ENCODE measurements around the gene CD63.

GRCh38 chr12:55679691-55680090 lies 49.1 kb downstream of the CD63 start:
- TF ChIP-seq POLR2A (IDR thresholded peaks at IDR 0.05; ENCODE audit: low read depth, low read length) (no peak), POLR2AphosphoS5 (IDR thresholded peaks at IDR 0.05; ENCODE audit: low read depth, low read length) (no peak)
